ENCODE data around the gene CAMSAP2. TPM values are rescaled to one million over a fixed set of nuclear protein-coding genes. Genes with fewer than 3 reads are reported as not detected.

The CAMSAP2 gene, protein sequence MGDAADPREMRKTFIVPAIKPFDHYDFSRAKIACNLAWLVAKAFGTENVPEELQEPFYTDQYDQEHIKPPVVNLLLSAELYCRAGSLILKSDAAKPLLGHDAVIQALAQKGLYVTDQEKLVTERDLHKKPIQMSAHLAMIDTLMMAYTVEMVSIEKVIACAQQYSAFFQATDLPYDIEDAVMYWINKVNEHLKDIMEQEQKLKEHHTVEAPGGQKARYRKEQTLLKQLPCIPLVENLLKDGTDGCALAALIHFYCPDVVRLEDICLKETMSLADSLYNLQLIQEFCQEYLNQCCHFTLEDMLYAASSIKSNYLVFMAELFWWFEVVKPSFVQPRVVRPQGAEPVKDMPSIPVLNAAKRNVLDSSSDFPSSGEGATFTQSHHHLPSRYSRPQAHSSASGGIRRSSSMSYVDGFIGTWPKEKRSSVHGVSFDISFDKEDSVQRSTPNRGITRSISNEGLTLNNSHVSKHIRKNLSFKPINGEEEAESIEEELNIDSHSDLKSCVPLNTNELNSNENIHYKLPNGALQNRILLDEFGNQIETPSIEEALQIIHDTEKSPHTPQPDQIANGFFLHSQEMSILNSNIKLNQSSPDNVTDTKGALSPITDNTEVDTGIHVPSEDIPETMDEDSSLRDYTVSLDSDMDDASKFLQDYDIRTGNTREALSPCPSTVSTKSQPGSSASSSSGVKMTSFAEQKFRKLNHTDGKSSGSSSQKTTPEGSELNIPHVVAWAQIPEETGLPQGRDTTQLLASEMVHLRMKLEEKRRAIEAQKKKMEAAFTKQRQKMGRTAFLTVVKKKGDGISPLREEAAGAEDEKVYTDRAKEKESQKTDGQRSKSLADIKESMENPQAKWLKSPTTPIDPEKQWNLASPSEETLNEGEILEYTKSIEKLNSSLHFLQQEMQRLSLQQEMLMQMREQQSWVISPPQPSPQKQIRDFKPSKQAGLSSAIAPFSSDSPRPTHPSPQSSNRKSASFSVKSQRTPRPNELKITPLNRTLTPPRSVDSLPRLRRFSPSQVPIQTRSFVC (N-terminal part only)
- total RNA-seq = 27.4 and 29.9 TPM in 2 replicates

DNA sequence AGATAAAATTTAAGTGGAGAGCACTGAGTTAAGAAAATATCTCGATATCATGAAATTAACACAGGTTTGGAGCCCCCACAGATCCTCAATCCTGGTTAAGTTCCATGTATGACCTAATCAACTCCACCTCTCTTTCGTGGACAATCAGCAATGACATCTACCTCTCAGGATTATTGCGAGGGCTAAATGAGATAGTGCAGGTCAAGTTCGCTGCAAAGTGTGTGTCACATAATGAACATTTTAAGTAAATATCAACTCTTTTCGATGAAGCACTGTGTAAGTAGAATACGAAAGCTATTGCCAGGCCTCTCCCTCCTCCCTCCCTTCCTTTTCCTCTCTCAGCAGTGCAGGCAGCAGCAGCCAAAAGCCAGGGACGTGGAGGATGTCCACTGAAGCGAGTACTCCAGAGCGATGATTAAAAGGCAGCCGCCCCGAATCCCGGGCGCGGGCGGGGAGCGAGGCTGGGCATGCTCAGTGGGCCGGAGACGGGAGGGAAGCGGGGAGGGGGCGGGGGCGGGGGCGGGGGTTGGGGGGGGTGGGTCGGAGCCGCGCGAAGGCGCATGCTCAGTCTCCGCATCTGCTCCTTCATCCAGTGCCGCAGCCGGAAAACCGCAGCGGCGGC, at the start of gene CAMSAP2:
Gene CAMSAP2 (plus strand): TSS at position 567 of the 622 bp plus-strand sequence. CDS start 935 bp downstream, outside the sequence.

DNA sequence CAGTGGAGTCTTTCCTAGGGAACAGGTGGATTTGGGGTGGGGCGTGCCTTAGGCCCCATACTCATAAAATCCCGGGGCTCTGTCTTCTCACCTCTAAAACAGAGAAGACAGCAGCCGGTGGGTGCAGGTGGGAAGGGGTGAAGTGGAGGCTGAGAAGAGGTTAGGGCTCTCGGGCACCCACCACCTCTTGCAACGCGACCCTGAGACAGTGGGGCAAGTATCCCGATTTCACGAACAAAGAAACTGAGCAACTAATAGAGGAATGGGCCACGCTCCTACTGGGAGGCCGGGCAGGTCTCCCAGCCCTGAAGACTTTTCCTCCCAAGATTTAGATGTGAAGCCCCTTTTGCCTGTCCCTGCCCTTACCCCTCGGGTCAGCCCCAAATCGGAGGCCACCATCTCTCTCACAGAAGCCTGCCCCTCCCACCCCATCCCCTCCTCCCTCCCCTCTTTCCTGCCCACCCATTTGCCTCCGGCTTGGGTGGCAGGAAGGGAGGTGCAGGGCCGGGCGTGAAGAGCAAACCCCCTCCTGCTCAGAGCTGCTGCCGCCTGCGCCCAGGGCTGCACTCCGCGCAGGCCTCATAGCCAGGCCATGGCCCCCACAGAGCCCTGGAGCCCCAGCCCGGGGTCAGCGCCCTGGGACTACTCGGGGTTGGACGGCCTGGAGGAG, 133.9 kb downstream of the CAMSAP2 start, which contains the start of gene GPR25:
Gene GPR25 (plus strand): TSS at position 536 of the 670 bp plus-strand sequence. CDS start 57 bp downstream, at position 593.

DNA sequence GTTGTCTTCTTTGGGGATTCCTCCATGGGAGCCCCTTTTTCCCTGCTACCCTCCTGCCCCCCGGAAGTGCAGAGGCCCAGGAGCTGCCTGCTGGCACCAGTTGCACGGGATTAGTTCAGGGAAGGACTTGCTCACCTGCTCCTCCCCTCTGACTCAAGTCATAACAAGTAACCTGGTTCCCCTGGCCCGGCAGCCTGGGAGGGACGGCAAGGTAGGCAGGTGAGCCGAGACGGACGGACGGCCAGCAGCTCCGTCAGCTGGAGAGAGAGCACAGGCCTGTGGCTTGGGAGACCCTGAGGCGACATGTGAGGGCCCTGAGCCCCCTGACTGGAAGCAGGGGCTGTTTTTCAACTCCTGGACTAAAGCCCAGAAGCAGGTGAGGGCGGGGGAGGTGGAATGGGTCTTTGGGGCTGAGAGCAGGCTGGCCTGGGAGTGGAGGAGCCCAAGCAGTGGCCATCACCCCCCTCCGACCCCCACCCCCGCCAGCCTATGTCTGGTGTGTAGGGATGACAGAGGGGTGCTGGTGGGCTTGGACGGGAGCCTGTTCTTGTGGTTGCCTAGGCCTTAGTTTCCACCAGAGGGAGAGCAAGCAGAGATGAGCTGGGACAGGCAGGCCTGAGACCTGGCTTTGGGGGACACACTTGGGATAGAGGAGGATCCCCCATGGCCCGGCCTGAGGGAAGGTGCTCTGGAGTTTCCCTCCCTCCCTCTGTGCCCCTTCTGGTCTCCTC, 156.2 kb downstream of the CAMSAP2 start, which contains the start of gene INAVA:
Gene INAVA (plus strand): TSS at position 189 of the 731 bp plus-strand sequence. CDS start 3,501 bp downstream, outside the sequence.

Other genes with a start within 250 kb of the CAMSAP2 start
- gene KIF14, start 118.1 kb upstream of the CAMSAP2 start, total RNA-seq = 3.8 and 9.0 TPM in 2 replicates
- gene DDX59, start 69.0 kb upstream of the CAMSAP2 start, total RNA-seq = 11.0 and 12.4 TPM in 2 replicates
- gene GPR25, start 134.1 kb downstream of the CAMSAP2 start, total RNA-seq = not detected in 2 replicates
- gene INAVA, start 156.0 kb downstream of the CAMSAP2 start, total RNA-seq = under 0.01 TPM in 2 replicates